Gastroesophageal sphincter (tissue), 4 donors: Measurements from ENCODE around the gene CCT3. TPM values are rescaled to one million over a fixed set of nuclear protein-coding genes. Genes with fewer than 3 reads are reported as not detected.

ENCODE experiments used
- ATAC-seq: fragments of 150-250 bp; one replicate; pipeline ENCODE4 v1.9.1; 2016; ENCODE audit warnings: mild to moderate bottlenecking, moderate library complexity
- H3K27ac ChIP-seq, 4 donors: fragments of 200-600 bp; sonication (generic) in 3 of 4; 1 replicate in 3 of 4; 2 replicates in 1 of 4; pipeline ENCODE4 v1.5.1; 2016 to 2019
- H3K27me3 ChIP-seq: fragments of 200-600 bp; sonication (generic); one replicate; pipeline ENCODE4 v1.5.1; 2019
- H3K36me3 ChIP-seq, 2 donors: fragments of 200-600 bp; sonication (generic); one replicate each; pipeline ENCODE4 v1.5.1; 2019; ENCODE audit warnings: control low read depth in 1 of 2
- H3K4me1 ChIP-seq, 3 donors: fragments of 200-600 bp; sonication (generic); 1 replicate in 2 of 3; 2 replicates in 1 of 3; pipeline ENCODE4 v1.5.1; 2016 to 2019; ENCODE audit warnings: control low read depth in 2 of 3
- H3K4me3 ChIP-seq, 2 donors: fragments of 200-600 bp; sonication (generic); one replicate each; pipeline ENCODE4 v1.5.1; 2019; ENCODE audit warnings: mild to moderate bottlenecking in 1 of 2, moderate library complexity in 1 of 2
- H3K9me3 ChIP-seq, 3 donors: fragments of 200-600 bp; sonication (generic); one replicate each; pipeline ENCODE4 v1.5.1; 2017 to 2019; ENCODE audit warnings: control low read depth in 2 of 3
- EP300 ChIP-seq: sonication (generic); formaldehyde crosslinking; IDR thresholded peaks from one replicate; pipeline ENCODE4 v1.6.1; 2017; ENCODE audit warnings: antibody characterized with exemption, mild to moderate bottlenecking
- POLR2A ChIP-seq, 2 donors: fragments of 450-650 bp; IDR thresholded peaks; one replicate each; pipeline ENCODE4 v1.6.1; 2017; ENCODE audit warnings: antibody characterized with exemption in 2 of 2, mild to moderate bottlenecking in 2 of 2, moderate library complexity in 1 of 2
- POLR2AphosphoS5 ChIP-seq: sonication (generic); formaldehyde crosslinking; IDR thresholded peaks from one replicate; pipeline ENCODE4 v1.6.1; 2017; ENCODE audit warnings: antibody characterized with exemption
- WGBS, 2 donors: methylation state at CpG; one replicate each; pipeline ENCODE4 v1.1.5; 2018; ENCODE audit warnings: low coverage in 1 of 2; 5-methylcytosine and 5-hydroxymethylcytosine counted together
- total RNA-seq, 4 donors: library from RNA; depleted of rRNA; stranded (reverse); fragments of >200 nt; gene quantifications; one replicate each; pipeline ENCODE4 v1.1.0, GENCODE V29; 2016
- TF ChIP-seq, protein P1 (sequence below), 4 experiments: fragments of 200-600 bp in 2 of 4; fragments of 450-650 bp in 2 of 4; sonication (generic) in 1 of 4; IDR thresholded peaks; one replicate each; pipeline ENCODE4 v1.5.1; 2017 to 2019; ENCODE audit warnings: antibody characterized with exemption in 4 of 4, mild to moderate bottlenecking in 2 of 4, moderate library complexity in 2 of 4

Gene CCT3
- total RNA-seq, 4 donors from 2014 or later: 189 to 224 (median 209) TPM

DNA sequence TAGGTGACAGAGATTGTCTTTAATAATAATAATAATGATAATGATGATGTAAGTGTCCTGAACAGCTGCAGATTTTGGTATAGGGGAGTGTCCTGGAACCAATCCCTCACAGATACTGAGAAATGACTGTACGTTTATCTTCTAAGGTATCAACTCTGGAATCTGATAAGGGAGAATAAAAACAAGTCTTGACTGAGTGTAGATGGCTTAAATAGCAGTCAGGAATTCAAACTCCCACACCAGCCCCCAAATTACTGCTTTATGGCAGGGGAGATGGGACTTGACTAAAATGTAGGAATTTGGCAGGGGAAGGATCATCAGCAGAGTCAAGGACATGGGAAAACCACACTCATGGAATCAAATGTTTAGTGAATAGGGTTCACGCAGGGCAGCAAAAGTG is 32.9 kb downstream of the CCT3 start:
- no peaks in the 10 kb centered on the region for H3K4me1 ChIP-seq
- no peaks in the 10 kb centered on the region for H3K9me3 ChIP-seq
- no peak overlapping the region for H3K27ac ChIP-seq
- ATAC-seq: no peak
- TF ChIP-seq, protein P1, sequence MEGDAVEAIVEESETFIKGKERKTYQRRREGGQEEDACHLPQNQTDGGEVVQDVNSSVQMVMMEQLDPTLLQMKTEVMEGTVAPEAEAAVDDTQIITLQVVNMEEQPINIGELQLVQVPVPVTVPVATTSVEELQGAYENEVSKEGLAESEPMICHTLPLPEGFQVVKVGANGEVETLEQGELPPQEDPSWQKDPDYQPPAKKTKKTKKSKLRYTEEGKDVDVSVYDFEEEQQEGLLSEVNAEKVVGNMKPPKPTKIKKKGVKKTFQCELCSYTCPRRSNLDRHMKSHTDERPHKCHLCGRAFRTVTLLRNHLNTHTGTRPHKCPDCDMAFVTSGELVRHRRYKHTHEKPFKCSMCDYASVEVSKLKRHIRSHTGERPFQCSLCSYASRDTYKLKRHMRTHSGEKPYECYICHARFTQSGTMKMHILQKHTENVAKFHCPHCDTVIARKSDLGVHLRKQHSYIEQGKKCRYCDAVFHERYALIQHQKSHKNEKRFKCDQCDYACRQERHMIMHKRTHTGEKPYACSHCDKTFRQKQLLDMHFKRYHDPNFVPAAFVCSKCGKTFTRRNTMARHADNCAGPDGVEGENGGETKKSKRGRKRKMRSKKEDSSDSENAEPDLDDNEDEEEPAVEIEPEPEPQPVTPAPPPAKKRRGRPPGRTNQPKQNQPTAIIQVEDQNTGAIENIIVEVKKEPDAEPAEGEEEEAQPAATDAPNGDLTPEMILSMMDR (IDR thresholded peaks at IDR 0.05): no peak
- TF ChIP-seq EP300: no peak
- TF ChIP-seq POLR2A (IDR thresholded peaks at IDR 0.05): no peak
- TF ChIP-seq POLR2AphosphoS5: no peak
- peaks cover 0 to 62% of the 10 kb centered on the region in 2 donors for H3K36me3 ChIP-seq
- H3K4me3 ChIP-seq: no peak overlapping the region
- H3K27me3 ChIP-seq: no peaks in the 10 kb centered on the region
- WGBS, 2 donors: 48 to 67% methylated on average over 1 to 2 of the region's 2 CpGs

DNA sequence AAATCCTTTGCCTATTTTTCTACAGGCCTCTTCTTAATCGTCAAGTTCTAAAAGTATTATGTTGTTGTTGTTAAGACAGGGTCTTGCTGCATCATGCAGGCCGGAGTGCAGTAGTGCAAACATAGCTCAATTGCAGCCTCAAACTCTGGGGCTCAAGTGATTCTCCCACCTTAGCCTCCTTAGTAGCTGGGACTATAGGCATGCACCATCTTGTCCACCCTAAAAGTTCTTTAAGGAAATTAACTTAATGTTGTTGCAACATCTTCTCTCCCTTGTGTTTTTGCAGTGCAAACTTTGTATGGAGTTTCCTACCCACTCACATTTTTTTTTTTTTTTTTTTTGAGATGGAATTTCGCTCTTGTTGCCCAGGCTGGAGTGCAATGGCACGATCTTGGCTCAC is 34.9 kb downstream of the CCT3 start:
- Histone ChIP-seq H3K9me3 (no peaks in the 10 kb centered on the region), H3K27me3 (no peaks in the 10 kb centered on the region), H3K4me1 (no peaks in the 10 kb centered on the region), H3K36me3 (peaks cover 0 to 42% of the 10 kb centered on the region in 2 donors), H3K27ac (no peak overlapping the region), H3K4me3 (no peak overlapping the region)
- no peak for ATAC-seq
- no peak for TF ChIP-seq POLR2AphosphoS5
- TF ChIP-seq, protein P1 (IDR thresholded peaks at IDR 0.05): no peak
- no peak for TF ChIP-seq EP300
- no peak for TF ChIP-seq POLR2A (IDR thresholded peaks at IDR 0.05)
- WGBS, 2 donors: 95 to 100% methylated on average over 2 of the region's 4 CpGs

- no peak for ATAC-seq
- WGBS, 2 donors: 81 to 84% methylated on average over 8 to 11 of the region's 19 CpGs
Measured at GRCh38 chr1:156298852-156299357, 39.2 kb downstream of the CCT3 start, which contains the start of gene VHLL. VHLL (minus strand) TSS chr1:156299307; CDS start chr1:156299189, 118 bp downstream.

DNA sequence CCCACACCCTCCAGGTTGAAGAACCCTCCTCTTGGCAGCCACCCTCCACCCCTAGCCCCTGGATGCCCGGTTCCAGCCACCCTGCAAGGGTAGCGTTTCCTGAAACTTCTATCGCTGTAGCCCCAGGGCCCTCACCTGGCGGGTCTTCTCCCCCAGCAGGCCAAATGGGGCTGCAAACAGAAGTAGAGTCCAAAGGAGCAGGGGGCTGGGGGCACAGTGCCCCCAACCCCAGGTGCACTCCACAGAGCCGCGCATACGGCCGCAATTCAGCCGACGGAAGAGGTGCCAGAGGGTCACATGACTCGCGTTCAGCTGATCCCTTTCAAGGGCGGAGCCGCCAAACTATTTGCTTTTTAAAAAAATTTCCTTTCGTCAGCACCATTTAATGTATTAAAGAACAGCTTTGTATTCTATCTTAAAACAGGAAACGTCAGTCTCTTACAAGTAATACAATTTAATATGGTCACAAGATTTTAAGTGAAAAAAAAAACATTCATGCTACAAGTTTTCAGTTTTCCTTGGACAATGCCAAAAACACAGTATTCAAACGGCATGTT is 42.6 kb downstream of the CCT3 start, which contains the start of gene GLMP:
Gene GLMP (minus strand): TSS at position 289 of the 557 bp plus-strand sequence. CDS start 34 bp downstream, at position 255.
- peak within 1 kb of the TSS; percentile 49 to 80 for H3K4me3 ChIP-seq
- no peaks in the 10 kb centered on the region for H3K27me3 ChIP-seq
- ATAC-seq: peak; percentile 41
- WGBS, 2 donors: 0 to 4% methylated on average over 7 to 8 of the region's 17 CpGs
- H3K27ac ChIP-seq: peak within 1 kb of the TSS in 3 of 4 donors; percentile 62 to 80 (median 79)
- H3K36me3 ChIP-seq: peaks cover 0 to 14% of the 10 kb centered on the region in 2 donors
- TF ChIP-seq POLR2A (IDR thresholded peaks at IDR 0.05) (peak in 1 of 2 donors; percentile 15), EP300 (no peak), POLR2AphosphoS5 (peak; percentile 30)
- TF ChIP-seq, protein P1 (IDR thresholded peaks at IDR 0.05): no peak
- H3K9me3 ChIP-seq: no peaks in the 10 kb centered on the region
- peaks cover 0 to 56% (median 9%) of the 10 kb centered on the region in 3 donors for H3K4me1 ChIP-seq

More at GRCh38 chr1:156298852-156299357, 39.2 kb downstream of the CCT3 start, which contains the start of gene VHLL:
- Histone ChIP-seq H3K36me3 (peaks cover 0 to 3% of the 10 kb centered on the region in 2 donors), H3K4me1 (peaks cover 0 to 22% (median 6%) of the 10 kb centered on the region in 3 donors), H3K27me3 (no peaks in the 10 kb centered on the region), H3K27ac (no peak within 1 kb of the TSS), H3K4me3 (no peak within 1 kb of the TSS), H3K9me3 (no peaks in the 10 kb centered on the region)
- TF ChIP-seq, protein P1 (IDR thresholded peaks at IDR 0.05): no peak
- TF ChIP-seq POLR2AphosphoS5 (no peak), POLR2A (IDR thresholded peaks at IDR 0.05) (no peak), EP300 (no peak)

- peaks cover 0 to 60% (median 9%) of the 10 kb centered on the region in 3 donors for H3K4me1 ChIP-seq
- peaks cover 0 to 17% of the 10 kb centered on the region in 2 donors for H3K36me3 ChIP-seq
- no peak for ATAC-seq
- WGBS, 2 donors: no CpG with 5 or more reads among the region's 9 CpGs
- H3K9me3 ChIP-seq: no peaks in the 10 kb centered on the region
- TF ChIP-seq POLR2AphosphoS5 (no peak), POLR2A (IDR thresholded peaks at IDR 0.05) (no peak), EP300 (no peak)
- TF ChIP-seq, protein P1 (IDR thresholded peaks at IDR 0.05): no peak
- no peak overlapping the region for H3K4me3 ChIP-seq
- no peak overlapping the region for H3K27ac ChIP-seq
- H3K27me3 ChIP-seq: no peaks in the 10 kb centered on the region
Measured at GRCh38 chr1:156293895-156294294, 44.2 kb downstream of the CCT3 start.
